Gastroesophageal sphincter (tissue), 2 donors: ENCODE measurements around the gene EXOC4.

Source experiments
- EP300 ChIP-seq: sonication (generic); formaldehyde crosslinking; IDR thresholded peaks from one replicate; pipeline ENCODE4 v1.6.1; 2017; ENCODE audit warnings: antibody characterized with exemption, mild to moderate bottlenecking
- POLR2A ChIP-seq, 2 donors: fragments of 450-650 bp; IDR thresholded peaks; one replicate each; pipeline ENCODE4 v1.6.1; 2017; ENCODE audit warnings: antibody characterized with exemption in 2 of 2, mild to moderate bottlenecking in 2 of 2, moderate library complexity in 1 of 2

DNA sequence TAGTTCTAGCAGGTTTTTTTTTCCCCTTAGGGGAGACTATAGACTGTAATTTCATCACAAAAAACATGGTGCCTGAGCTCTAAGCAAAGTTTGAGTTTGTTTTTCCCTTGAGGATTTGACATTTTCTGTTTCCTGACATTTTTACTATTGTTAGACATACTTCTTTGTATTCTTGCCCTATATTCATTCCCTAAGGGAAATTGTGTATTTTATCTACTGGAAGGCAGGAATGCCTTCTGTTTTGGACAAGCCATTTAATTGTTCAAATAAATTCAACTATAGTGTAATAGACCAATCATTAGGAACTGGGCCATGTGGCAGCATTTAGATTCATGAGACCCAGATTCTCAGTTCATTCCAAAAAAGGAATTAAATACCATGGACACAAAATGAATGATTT is 335.0 kb downstream of the EXOC4 start:
- TF ChIP-seq POLR2A (IDR thresholded peaks at IDR 0.05): no peak
- no peak for TF ChIP-seq EP300
